Measurements from ENCODE around the gene NDUFS7. TPM values are rescaled to one million over a fixed set of nuclear protein-coding genes. Genes with fewer than 3 reads are reported as not detected.

NDUFS7 gene
- total RNA-seq (ENCODE audit: low replicate concordance): 83.3 and 98.3 TPM in 2 replicates
- long read RNA-seq, transcript NDUFS7-201 (8 exons, 1,039 nt): major isoform, 15 of 18 reads
- long read RNA-seq, partial matches to known transcripts: 1 of 18 reads
- long read RNA-seq, other reads (novel, unspliced or antisense): 0 of 18 reads

GRCh38 chr19:1383312-1384084 lies at the start of gene NDUFS7:
Gene NDUFS7, plus strand, starts transcription at chr19:1383907. Its CDS starts 20 bp downstream, at chr19:1383927.
- peak within 1 kb of the TSS; percentile 96 for H3K4me3 Mint-ChIP-seq
- peak within 1 kb of the TSS; percentile 100 for H3K27ac Mint-ChIP-seq
- DNase-seq (ENCODE audit: extremely low spot score, unreplicated experiment): peak; percentile 97
- peak; percentile 59 for TF ChIP-seq CTCF (conservative IDR thresholded peaks at IDR 0.05)
- H3K9me3 Mint-ChIP-seq: no peaks in the 10 kb centered on the region
- H3K4me1 Mint-ChIP-seq (ENCODE audit: unreplicated experiment): peaks cover 14% of the 10 kb centered on the region
- peaks cover 10% of the 10 kb centered on the region for H3K27me3 Mint-ChIP-seq
- peaks cover 6% of the 10 kb centered on the region for H3K36me3 Mint-ChIP-seq

GRCh38 chr19:1336079-1336684 lies 47.5 kb upstream of the NDUFS7 start:
- DNase-seq (ENCODE audit: extremely low spot score, unreplicated experiment): no peak
- Mint-ChIP-seq H3K36me3 (no peaks in the 10 kb centered on the region), H3K27ac (no peak overlapping the region), H3K4me1 (ENCODE audit: unreplicated experiment) (no peaks in the 10 kb centered on the region), H3K27me3 (no peaks in the 10 kb centered on the region), H3K9me3 (no peaks in the 10 kb centered on the region), H3K4me3 (no peak overlapping the region)
- TF ChIP-seq CTCF (conservative IDR thresholded peaks at IDR 0.05): no peak

- TF ChIP-seq CTCF (conservative IDR thresholded peaks at IDR 0.05): no peak
- peaks cover 4% of the 10 kb centered on the region for H3K4me1 Mint-ChIP-seq (ENCODE audit: unreplicated experiment)
Measured at GRCh38 chr19:1340681-1341469, 42.8 kb upstream of the NDUFS7 start.

GRCh38 chr19:1343041-1343440 lies 40.7 kb upstream of the NDUFS7 start:
- H3K27me3 Mint-ChIP-seq: no peaks in the 10 kb centered on the region
- no peak overlapping the region for H3K4me3 Mint-ChIP-seq
- H3K4me1 Mint-ChIP-seq (ENCODE audit: unreplicated experiment): peaks cover 4% of the 10 kb centered on the region
- no peaks in the 10 kb centered on the region for H3K9me3 Mint-ChIP-seq
- no peak for TF ChIP-seq CTCF (conservative IDR thresholded peaks at IDR 0.05)
- H3K36me3 Mint-ChIP-seq: no peaks in the 10 kb centered on the region
- no peak for DNase-seq (ENCODE audit: extremely low spot score, unreplicated experiment)
- H3K27ac Mint-ChIP-seq: no peak overlapping the region

More at GRCh38 chr19:1340681-1341469, 42.8 kb upstream of the NDUFS7 start:
- Mint-ChIP-seq H3K4me3 (no peak overlapping the region), H3K36me3 (no peaks in the 10 kb centered on the region), H3K27me3 (no peaks in the 10 kb centered on the region), H3K27ac (no peak overlapping the region), H3K9me3 (no peaks in the 10 kb centered on the region)
- DNase-seq (ENCODE audit: extremely low spot score, unreplicated experiment): no peak

GRCh38 chr19:1349211-1349610 lies 34.5 kb upstream of the NDUFS7 start:
- no peaks in the 10 kb centered on the region for H3K9me3 Mint-ChIP-seq
- no peaks in the 10 kb centered on the region for H3K36me3 Mint-ChIP-seq
- no peak overlapping the region for H3K4me3 Mint-ChIP-seq
- H3K27ac Mint-ChIP-seq: no peak overlapping the region
- H3K4me1 Mint-ChIP-seq (ENCODE audit: unreplicated experiment): peaks cover 16% of the 10 kb centered on the region
- no peaks in the 10 kb centered on the region for H3K27me3 Mint-ChIP-seq
- no peak for DNase-seq (ENCODE audit: extremely low spot score, unreplicated experiment)
- no peak for TF ChIP-seq CTCF (conservative IDR thresholded peaks at IDR 0.05)

Data from type B pancreatic cell (in vitro differentiated cells).